DOHH2 (cell line): ENCODE results near the gene DGUOK.
A peak's percentile ranks its signal among the peaks of the same experiment; 100 is the strongest.
"Not testable (repeated sequence)": the region's sequence is repeated elsewhere in the genome, so short reads cannot be mapped to it uniquely, and the experiment has no call there.

ENCODE experiments used
- H3F3A ChIP-seq: fragments of 200-600 bp; sonication (generic), shearing (Covaris generic); 2 replicates; pipeline ENCODE4 v1.6.0; 2016; ENCODE audit warnings: antibody characterized with exemption, mild to moderate bottlenecking; ENCODE audit not compliant: control insufficient read depth, insufficient read depth
- H3K27ac ChIP-seq: fragments of 200-600 bp; sonication (generic); 2 replicates; pipeline ENCODE4 v1.5.1; 2014; ENCODE audit warnings: low read depth, mild to moderate bottlenecking, low read length, moderate library complexity
- H3K27me3 ChIP-seq: fragments of 200-600 bp; sonication (generic); 2 replicates; pipeline ENCODE4 v1.6.1; 2014; ENCODE audit warnings: mild to moderate bottlenecking, low read length, mixed read lengths; ENCODE audit not compliant: control insufficient read depth
- H3K36me3 ChIP-seq: fragments of 200-600 bp; sonication (generic); 2 replicates; pipeline ENCODE4 v1.6.1; 2014; ENCODE audit warnings: mild to moderate bottlenecking, low read length, moderate library complexity, mixed read lengths; ENCODE audit not compliant: control insufficient read depth
- H3K4me1 ChIP-seq: fragments of 200-600 bp; sonication (generic); 2 replicates; pipeline ENCODE4 v1.6.1; 2014; ENCODE audit warnings: mild to moderate bottlenecking, low read length, mixed read lengths; ENCODE audit not compliant: control insufficient read depth
- H3K4me2 ChIP-seq: fragments of 200-600 bp; sonication (generic); 2 replicates; pipeline ENCODE4 v1.6.0; 2014; ENCODE audit warnings: mild to moderate bottlenecking, low read length, moderate library complexity
- H3K4me3 ChIP-seq: fragments of 200-600 bp; sonication (generic); 2 replicates; pipeline ENCODE4 v1.5.1; 2014; ENCODE audit warnings: mild to moderate bottlenecking, low read length, mixed read lengths
- H3K79me2 ChIP-seq: fragments of 200-600 bp; sonication (generic); 2 replicates; pipeline ENCODE4 v1.6.1; 2014; ENCODE audit warnings: mild to moderate bottlenecking, low read length, mixed read lengths; ENCODE audit not compliant: control insufficient read depth
- H3K9me2 ChIP-seq: fragments of 200-600 bp; sonication (generic); replicated peaks from 2 replicates; pipeline ENCODE4 v1.6.1; 2014; ENCODE audit warnings: mild to moderate bottlenecking, low read length, mixed read lengths; ENCODE audit not compliant: control insufficient read depth
- H3K9me3 ChIP-seq: fragments of 200-600 bp; sonication (generic); 2 replicates; pipeline ENCODE4 v1.6.1; 2014; ENCODE audit warnings: antibody characterized with exemption, low read length, mixed read lengths; ENCODE audit not compliant: control insufficient read depth, insufficient read depth
- H4K20me1 ChIP-seq: fragments of 200-600 bp; sonication (generic); 2 replicates; pipeline ENCODE4 v1.6.0; 2014; ENCODE audit warnings: low read depth, mild to moderate bottlenecking, antibody characterized with exemption, low read length, moderate library complexity; ENCODE audit not compliant: control insufficient read depth, insufficient read depth
- EZH2phosphoT487 ChIP-seq: fragments of 200-600 bp; sonication (generic); IDR thresholded peaks from 2 replicates; pipeline ENCODE4 v1.6.1; 2017; ENCODE audit warnings: borderline replicate concordance, mild to moderate bottlenecking, antibody characterized with exemption, low read length, moderate library complexity, mixed read lengths
- TF ChIP-seq, protein P1 (sequence below): fragments of 200-600 bp; sonication (generic); IDR thresholded peaks from one replicate; pipeline ENCODE4 v1.5.1; 2014; ENCODE audit warnings: antibody characterized with exemption, mild to moderate bottlenecking, low read depth, low read length; ENCODE audit not compliant: poor library complexity, severe bottlenecking

DGUOK gene

GRCh38 chr2:73926493-73927327, at the start of gene DGUOK:
Gene DGUOK, plus strand, starts transcription at chr2:73926880. Its CDS starts 31 bp downstream, at chr2:73926911.
- Histone ChIP-seq H3K4me3 (peak within 1 kb of the TSS; percentile 88), H3F3A (peaks cover 20% of the 10 kb centered on the region), H3K4me1 (peaks cover 64% of the 10 kb centered on the region), H4K20me1 (peaks cover 10% of the 10 kb centered on the region), H3K9me2 (no peaks in the 10 kb centered on the region), H3K79me2 (peaks cover 49% of the 10 kb centered on the region), H3K27me3 (no peaks in the 10 kb centered on the region), H3K36me3 (peaks cover 44% of the 10 kb centered on the region), H3K27ac (peak within 1 kb of the TSS; percentile 80), H3K9me3 (peaks cover 4% of the 10 kb centered on the region), H3K4me2 (peak within 1 kb of the TSS; percentile 83)
- TF ChIP-seq, protein P1, sequence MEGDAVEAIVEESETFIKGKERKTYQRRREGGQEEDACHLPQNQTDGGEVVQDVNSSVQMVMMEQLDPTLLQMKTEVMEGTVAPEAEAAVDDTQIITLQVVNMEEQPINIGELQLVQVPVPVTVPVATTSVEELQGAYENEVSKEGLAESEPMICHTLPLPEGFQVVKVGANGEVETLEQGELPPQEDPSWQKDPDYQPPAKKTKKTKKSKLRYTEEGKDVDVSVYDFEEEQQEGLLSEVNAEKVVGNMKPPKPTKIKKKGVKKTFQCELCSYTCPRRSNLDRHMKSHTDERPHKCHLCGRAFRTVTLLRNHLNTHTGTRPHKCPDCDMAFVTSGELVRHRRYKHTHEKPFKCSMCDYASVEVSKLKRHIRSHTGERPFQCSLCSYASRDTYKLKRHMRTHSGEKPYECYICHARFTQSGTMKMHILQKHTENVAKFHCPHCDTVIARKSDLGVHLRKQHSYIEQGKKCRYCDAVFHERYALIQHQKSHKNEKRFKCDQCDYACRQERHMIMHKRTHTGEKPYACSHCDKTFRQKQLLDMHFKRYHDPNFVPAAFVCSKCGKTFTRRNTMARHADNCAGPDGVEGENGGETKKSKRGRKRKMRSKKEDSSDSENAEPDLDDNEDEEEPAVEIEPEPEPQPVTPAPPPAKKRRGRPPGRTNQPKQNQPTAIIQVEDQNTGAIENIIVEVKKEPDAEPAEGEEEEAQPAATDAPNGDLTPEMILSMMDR, result no peak
- TF ChIP-seq EZH2phosphoT487, result no peak

DNA sequence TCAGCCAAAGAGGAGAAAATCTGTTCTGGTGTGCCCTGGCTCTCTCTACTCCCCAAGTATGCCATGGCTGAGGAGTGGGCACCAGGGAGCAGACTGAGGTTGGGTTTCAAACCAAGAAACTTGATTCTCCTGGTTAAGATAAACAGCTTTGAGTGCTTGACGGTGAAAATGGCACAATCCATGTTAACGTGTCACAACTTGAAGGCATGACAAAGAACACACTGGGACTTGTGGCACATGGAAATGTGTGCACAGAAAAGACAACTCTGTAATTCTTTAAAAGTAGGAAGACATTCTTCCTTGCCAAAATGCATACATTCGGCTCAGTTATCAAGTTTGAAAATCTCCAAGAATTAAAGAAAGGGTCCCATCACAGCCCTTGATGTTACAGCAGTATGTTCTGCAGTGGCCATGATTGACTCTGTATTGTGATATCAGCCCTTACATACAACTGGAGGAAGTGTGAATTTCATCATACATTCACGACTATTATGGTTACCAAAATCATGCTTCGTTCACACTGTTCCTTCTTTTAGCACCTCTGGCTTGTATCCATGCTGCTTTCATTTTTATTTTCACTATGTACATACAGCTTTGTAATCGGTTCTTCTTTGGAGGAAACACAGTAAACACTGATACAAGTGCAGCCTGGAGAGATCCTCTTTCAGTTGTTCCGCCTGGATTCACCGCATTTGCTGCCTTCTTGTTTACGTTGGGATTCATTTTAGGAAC, 49.4 kb upstream of the DGUOK start:
- no peaks in the 10 kb centered on the region for H3F3A ChIP-seq
- no peak overlapping the region for H3K4me2 ChIP-seq
- no peak overlapping the region for H3K27ac ChIP-seq
- no peaks in the 10 kb centered on the region for H3K36me3 ChIP-seq
- H4K20me1 ChIP-seq, result no peaks in the 10 kb centered on the region
- peaks cover 9% of the 10 kb centered on the region for H3K4me1 ChIP-seq
- no peaks in the 10 kb centered on the region for H3K9me2 ChIP-seq
- TF ChIP-seq EZH2phosphoT487, result no peak
- TF ChIP-seq, protein P1, result no peak
- no peak overlapping the region for H3K4me3 ChIP-seq
- no peaks in the 10 kb centered on the region for H3K9me3 ChIP-seq
- no peaks in the 10 kb centered on the region for H3K79me2 ChIP-seq
- H3K27me3 ChIP-seq, result no peaks in the 10 kb centered on the region

GRCh38 chr2:73877984-73878383, 48.7 kb upstream of the DGUOK start:
- not testable (repeated sequence) for H3F3A ChIP-seq, H3K4me2 ChIP-seq, H3K27me3 ChIP-seq, H3K4me1 ChIP-seq, H4K20me1 ChIP-seq, H3K27ac ChIP-seq, H3K4me3 ChIP-seq, H3K9me2 ChIP-seq, H3K9me3 ChIP-seq, H3K79me2 ChIP-seq, H3K36me3 ChIP-seq

DNA sequence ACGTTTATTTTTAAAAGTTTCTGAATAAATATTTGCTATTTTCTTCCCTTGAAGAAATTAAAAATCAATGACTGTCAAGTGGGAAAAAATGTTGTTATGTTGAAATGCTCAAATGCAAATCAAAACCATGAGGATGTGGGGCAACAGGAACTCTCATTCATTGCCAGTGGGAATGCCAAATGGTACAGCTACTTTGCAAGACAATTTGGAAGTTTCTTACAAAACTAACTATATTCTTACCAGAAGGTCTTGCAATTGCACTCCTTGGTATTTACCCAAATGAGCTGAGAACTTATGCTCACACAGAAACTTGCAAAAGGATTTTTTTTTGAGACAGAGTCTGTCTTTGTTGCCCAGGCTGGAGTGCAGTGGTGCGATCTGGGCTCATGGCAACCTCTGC, 41.3 kb upstream of the DGUOK start:
- H3K4me2 ChIP-seq, result no peak overlapping the region
- no peaks in the 10 kb centered on the region for H3F3A ChIP-seq
- H3K79me2 ChIP-seq, result no peaks in the 10 kb centered on the region
- H3K36me3 ChIP-seq, result no peaks in the 10 kb centered on the region
- H3K27me3 ChIP-seq, result peaks cover 2% of the 10 kb centered on the region; the same call in 1 of the 2 replicates
- H3K9me2 ChIP-seq, result no peaks in the 10 kb centered on the region
- H3K4me3 ChIP-seq, result no peak overlapping the region
- TF ChIP-seq, protein P1, result no peak
- no peak for TF ChIP-seq EZH2phosphoT487
- no peak overlapping the region for H3K27ac ChIP-seq
- H4K20me1 ChIP-seq, result no peaks in the 10 kb centered on the region
- H3K9me3 ChIP-seq, result no peaks in the 10 kb centered on the region
- H3K4me1 ChIP-seq, result no peaks in the 10 kb centered on the region
